Ovary (tissue), 3 donors: ENCODE data around the gene CD52.

Experiments
- CTCF ChIP-seq, 3 donors: fragments of 450-650 bp in 2 of 3; fragments of 200-600 bp in 1 of 3; IDR thresholded peaks; one replicate each; pipeline versions ENCODE4 v1.5.1 to v1.8.0; 2016 to 2022; ENCODE audit warnings: antibody characterized with exemption in 3 of 3, mild to moderate bottlenecking in 1 of 3
- EP300 ChIP-seq: sonication (generic); formaldehyde crosslinking; IDR thresholded peaks from one replicate; pipeline ENCODE4 v1.6.1; 2017; ENCODE audit warnings: antibody characterized with exemption
- POLR2A ChIP-seq: fragments of 450-650 bp; IDR thresholded peaks from one replicate; pipeline ENCODE4 v1.6.1; 2017; ENCODE audit warnings: antibody characterized with exemption, mild to moderate bottlenecking, moderate library complexity
- donor health status: DM: no; HTN: no; CAD: no.

- TF ChIP-seq CTCF (IDR thresholded peaks at IDR 0.05) (no peak), POLR2A (no peak), EP300 (no peak)
These were observed 41.3 kb upstream of the CD52 start for GRCh38 chr1:26276432-26276838.
